ENCODE results near the gene C1orf105. TPM values are rescaled to one million over a fixed set of nuclear protein-coding genes. Genes with fewer than 3 reads are reported as not detected.

The C1orf105 gene
- total and polyA plus RNA-seq, 8 donors, result 0.27 TPM; not detected in 7

DNA sequence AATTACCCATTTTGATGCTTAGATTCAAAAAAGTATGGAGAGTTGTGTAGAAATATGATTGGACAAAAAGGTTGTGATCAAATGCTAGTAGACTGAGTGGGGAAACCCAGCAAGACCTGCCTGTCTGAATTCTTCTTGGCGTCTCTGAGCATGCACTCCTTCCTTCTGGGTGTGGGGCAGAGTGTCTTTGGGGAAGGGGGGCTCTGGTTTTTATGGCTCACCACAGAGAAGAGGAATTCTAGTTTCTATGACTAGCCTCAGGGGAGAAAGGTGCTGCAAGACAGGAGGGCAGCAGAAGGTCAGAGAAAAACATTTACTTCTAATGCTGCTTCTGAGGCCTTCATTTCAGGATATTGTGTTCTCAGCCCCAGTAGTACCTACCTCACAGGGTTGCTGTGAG, 57.3 kb downstream of the C1orf105 start:
- H3K36me3 ChIP-seq, result no peaks in the 10 kb centered on the region
- H3K27me3 ChIP-seq, result no peaks in the 10 kb centered on the region
- ATAC-seq (no peak), DNase-seq (no peak)
- no peak overlapping the region for H3K4me3 ChIP-seq
- TF ChIP-seq, protein P1, sequence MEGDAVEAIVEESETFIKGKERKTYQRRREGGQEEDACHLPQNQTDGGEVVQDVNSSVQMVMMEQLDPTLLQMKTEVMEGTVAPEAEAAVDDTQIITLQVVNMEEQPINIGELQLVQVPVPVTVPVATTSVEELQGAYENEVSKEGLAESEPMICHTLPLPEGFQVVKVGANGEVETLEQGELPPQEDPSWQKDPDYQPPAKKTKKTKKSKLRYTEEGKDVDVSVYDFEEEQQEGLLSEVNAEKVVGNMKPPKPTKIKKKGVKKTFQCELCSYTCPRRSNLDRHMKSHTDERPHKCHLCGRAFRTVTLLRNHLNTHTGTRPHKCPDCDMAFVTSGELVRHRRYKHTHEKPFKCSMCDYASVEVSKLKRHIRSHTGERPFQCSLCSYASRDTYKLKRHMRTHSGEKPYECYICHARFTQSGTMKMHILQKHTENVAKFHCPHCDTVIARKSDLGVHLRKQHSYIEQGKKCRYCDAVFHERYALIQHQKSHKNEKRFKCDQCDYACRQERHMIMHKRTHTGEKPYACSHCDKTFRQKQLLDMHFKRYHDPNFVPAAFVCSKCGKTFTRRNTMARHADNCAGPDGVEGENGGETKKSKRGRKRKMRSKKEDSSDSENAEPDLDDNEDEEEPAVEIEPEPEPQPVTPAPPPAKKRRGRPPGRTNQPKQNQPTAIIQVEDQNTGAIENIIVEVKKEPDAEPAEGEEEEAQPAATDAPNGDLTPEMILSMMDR (IDR thresholded peaks at IDR 0.05), result no peak
- intact Hi-C loops (cut with DNase I), result no loop called here
- H3K9me3 ChIP-seq, result no peaks in the 10 kb centered on the region
- H3K4me1 ChIP-seq, result peaks cover 3 to 14% of the 10 kb centered on the region in 2 donors
- H3K27ac ChIP-seq, result no peak overlapping the region

DNA sequence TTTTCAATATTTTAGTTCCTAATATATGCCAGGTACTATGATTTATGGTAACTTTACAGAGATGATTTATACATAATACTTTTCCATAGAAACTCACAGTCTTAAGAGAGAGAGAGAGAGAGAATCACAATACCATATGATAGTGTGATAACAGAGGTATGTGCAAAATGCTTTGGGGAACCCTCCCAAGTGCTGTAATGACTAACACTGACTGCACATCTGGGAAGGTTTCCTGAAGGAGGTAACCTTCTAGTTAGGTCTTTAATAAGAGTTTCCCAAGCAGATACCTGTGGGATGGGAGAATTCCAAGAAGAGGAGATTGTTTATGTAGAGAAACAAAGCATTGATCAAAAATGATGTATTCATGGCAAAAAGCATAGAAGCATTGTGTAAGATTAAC, 58.0 kb downstream of the C1orf105 start:
- H3K27me3 ChIP-seq, result no peaks in the 10 kb centered on the region
- H3K36me3 ChIP-seq, result no peaks in the 10 kb centered on the region
- no peak overlapping the region for H3K27ac ChIP-seq
- no peaks in the 10 kb centered on the region for H3K9me3 ChIP-seq
- ATAC-seq (no peak), DNase-seq (no peak)
- peaks cover 0 to 7% of the 10 kb centered on the region in 2 donors for H3K4me1 ChIP-seq
- TF ChIP-seq, protein P1 (IDR thresholded peaks at IDR 0.05), result no peak
- no peak overlapping the region for H3K4me3 ChIP-seq
- intact Hi-C loops (cut with DNase I), result no loop called here

DNA sequence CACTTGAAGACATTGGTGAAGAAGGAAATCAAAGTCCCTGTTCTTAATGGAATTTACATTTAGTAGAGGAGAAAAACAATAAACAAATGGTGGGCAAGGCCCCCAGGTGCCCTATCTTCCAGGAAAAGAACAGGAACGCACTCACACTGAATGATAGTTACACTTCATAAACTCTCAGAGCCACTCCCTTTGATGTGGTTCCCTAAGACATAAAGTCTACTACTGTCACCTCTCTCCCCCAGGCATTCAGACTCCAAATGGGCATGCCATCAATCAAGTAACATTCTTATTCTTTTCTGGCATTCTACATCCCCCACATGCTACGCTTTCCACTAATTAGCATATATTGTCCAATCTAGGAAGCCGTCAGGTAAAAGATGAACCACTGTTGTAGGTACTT, 59.9 kb downstream of the C1orf105 start:
- DNase-seq (no peak), ATAC-seq (no peak)
- Histone ChIP-seq H3K9me3 (no peaks in the 10 kb centered on the region), H3K27me3 (no peaks in the 10 kb centered on the region), H3K36me3 (no peaks in the 10 kb centered on the region), H3K4me1 (no peaks in the 10 kb centered on the region), H3K27ac (no peak overlapping the region), H3K4me3 (no peak overlapping the region)
- TF ChIP-seq, protein P1 (IDR thresholded peaks at IDR 0.05), result no peak
- intact Hi-C loops (cut with DNase I), result no loop called here

DNA sequence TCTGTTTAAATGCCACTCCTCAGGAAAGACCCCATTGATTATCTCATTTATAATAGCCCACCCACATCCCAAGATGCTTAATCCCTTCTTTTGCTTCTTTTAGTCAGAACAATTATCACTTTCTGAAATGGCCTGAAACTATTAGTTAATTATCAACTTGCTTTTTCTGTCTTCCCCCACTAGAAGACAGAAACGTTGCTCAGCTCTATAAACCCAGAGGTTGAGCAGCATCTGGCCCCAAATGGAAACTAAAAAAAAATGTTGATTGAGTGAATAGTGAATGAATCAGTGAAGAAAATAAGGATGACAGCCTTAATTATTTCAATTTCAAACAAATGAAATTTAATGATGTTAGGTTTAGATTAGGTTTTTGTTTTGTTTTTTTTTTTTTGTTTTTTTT, 61.6 kb downstream of the C1orf105 start:
- no peak overlapping the region for H3K4me3 ChIP-seq
- H3K27ac ChIP-seq, result no peak overlapping the region
- TF ChIP-seq, protein P1 (IDR thresholded peaks at IDR 0.05), result no peak
- H3K27me3 ChIP-seq, result no peaks in the 10 kb centered on the region
- H3K36me3 ChIP-seq, result no peaks in the 10 kb centered on the region
- no peaks in the 10 kb centered on the region for H3K9me3 ChIP-seq
- H3K4me1 ChIP-seq, result no peaks in the 10 kb centered on the region
- DNase-seq, result no peak
- ATAC-seq, result no peak
- intact Hi-C loops (cut with DNase I), result no loop called here

DNA sequence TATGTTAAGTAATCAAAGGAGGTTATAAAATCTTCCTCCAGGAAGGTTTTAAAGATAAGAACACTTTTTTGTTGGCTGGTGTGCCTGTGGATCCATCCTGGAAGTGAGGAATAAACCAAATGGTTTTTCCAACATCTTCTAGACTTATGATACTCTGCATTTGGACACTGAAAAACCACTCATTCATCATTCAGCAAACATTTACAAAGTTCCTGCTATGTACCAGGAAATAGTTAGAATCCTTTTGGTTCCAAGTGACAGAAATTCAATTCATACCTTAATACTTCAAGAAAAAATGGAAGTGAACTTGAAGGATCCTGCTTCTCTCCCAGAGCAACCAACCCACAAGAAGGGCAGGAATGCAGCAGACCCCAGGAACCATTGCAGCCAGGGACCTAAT, 63.0 kb downstream of the C1orf105 start:
- Histone ChIP-seq H3K27ac (no peak overlapping the region), H3K36me3 (no peaks in the 10 kb centered on the region), H3K27me3 (peaks cover under 1 to 4% of the 10 kb centered on the region in 2 donors), H3K4me3 (no peak overlapping the region), H3K4me1 (no peaks in the 10 kb centered on the region), H3K9me3 (no peaks in the 10 kb centered on the region)
- TF ChIP-seq, protein P1 (IDR thresholded peaks at IDR 0.05), result no peak
- DNase-seq, result no peak
- ATAC-seq, result peak; percentile 19
- intact Hi-C loops (cut with DNase I), result no loop called here
